NOMO-1 treated with dmso at 0.1 percent for 144 hours (cell line): Measurements from ENCODE around the gene MAEA.

Source experiments
- DNase-seq: peaks from one replicate; lab custom pipeline; 2025; ENCODE audit not compliant: unreplicated experiment; lab: John Stamatoyannopoulos, UW

The MAEA gene

GRCh38 chr4:1349359-1350168 lies 59.9 kb downstream of the MAEA start:
- DNase-seq, result no peak

- no peak for DNase-seq
These were observed 60.5 kb downstream of the MAEA start for GRCh38 chr4:1350169-1350520.

- peak; percentile 50 for DNase-seq
These were observed 62.3 kb downstream of the MAEA start for GRCh38 chr4:1351854-1352566.

GRCh38 chr4:1352567-1352900 lies 62.8 kb downstream of the MAEA start:
- no peak for DNase-seq

GRCh38 chr4:1353186-1354055 lies 63.7 kb downstream of the MAEA start:
- no peak for DNase-seq

- no peak for DNase-seq
These were observed 64.7 kb downstream of the MAEA start for GRCh38 chr4:1354136-1354982.

GRCh38 chr4:1354983-1355275 lies 65.2 kb downstream of the MAEA start:
- no peak for DNase-seq

- no peak for DNase-seq
These were observed 65.7 kb downstream of the MAEA start for GRCh38 chr4:1355378-1355777.

GRCh38 chr4:1356181-1356998 lies 66.7 kb downstream of the MAEA start:
- DNase-seq, result no peak

GRCh38 chr4:1357356-1358248 lies 67.9 kb downstream of the MAEA start:
- DNase-seq, result no peak

- no peak for DNase-seq
These were observed 68.9 kb downstream of the MAEA start for GRCh38 chr4:1358421-1359143.

- DNase-seq, result no peak
These were observed 69.4 kb downstream of the MAEA start for GRCh38 chr4:1359144-1359501.

- no peak for DNase-seq
These were observed 70.3 kb downstream of the MAEA start for GRCh38 chr4:1359976-1360375.

- no peak for DNase-seq
These were observed 71.0 kb downstream of the MAEA start for GRCh38 chr4:1360423-1361283.

- DNase-seq, result no peak
These were observed 71.7 kb downstream of the MAEA start for GRCh38 chr4:1361431-1361830.

GRCh38 chr4:1362046-1362445 lies 72.4 kb downstream of the MAEA start:
- DNase-seq, result no peak

GRCh38 chr4:1362521-1362920 lies 72.8 kb downstream of the MAEA start:
- no peak for DNase-seq

GRCh38 chr4:1363513-1363912 lies 73.8 kb downstream of the MAEA start:
- no peak for DNase-seq
